A172 (cell line): ENCODE data around the gene GPR32. TPM values are rescaled to one million over a fixed set of nuclear protein-coding genes. Genes with fewer than 3 reads are reported as not detected.
A peak's percentile ranks its signal among the peaks of the same experiment; 100 is the strongest.
"Not testable (repeated sequence)": the region's sequence is repeated elsewhere in the genome, so short reads cannot be mapped to it uniquely, and the experiment has no call there.

Experiments used
- DNase-seq: peaks from one replicate; pipeline ENCODE4 v3.0.0-alpha.2; 2015; ENCODE audit warnings: low spot score
- total RNA-seq: library from RNA; depleted of rRNA; stranded (reverse); fragments of >200 nt; shearing (Covaris generic); gene quantifications from 2 replicates; pipeline ENCODE4 v1.2.3, GENCODE V29; 2014

Gene GPR32
- total RNA-seq, 1 experiment from 2014 or later = not detected

DNA sequence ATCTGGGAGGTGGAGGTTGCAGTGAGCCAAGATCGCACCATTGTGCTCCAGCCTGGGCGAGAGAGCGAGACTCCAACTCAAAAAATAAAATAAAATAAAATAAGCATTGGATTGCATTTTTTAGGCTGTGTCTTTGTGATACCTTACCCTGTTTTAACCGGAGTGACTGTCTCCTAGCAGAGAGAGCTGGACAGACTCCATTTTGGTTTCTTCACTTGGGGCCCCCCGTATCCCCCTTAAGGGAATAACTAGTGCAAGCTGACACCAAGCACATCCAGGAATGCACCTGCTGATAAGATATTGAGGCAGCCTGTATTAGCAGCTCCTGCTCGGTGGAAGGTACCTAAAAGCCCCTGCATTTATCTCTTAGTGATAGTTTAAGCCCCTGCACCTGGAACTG lies 20.8 kb upstream of the GPR32 start:
- no peak for DNase-seq

DNA sequence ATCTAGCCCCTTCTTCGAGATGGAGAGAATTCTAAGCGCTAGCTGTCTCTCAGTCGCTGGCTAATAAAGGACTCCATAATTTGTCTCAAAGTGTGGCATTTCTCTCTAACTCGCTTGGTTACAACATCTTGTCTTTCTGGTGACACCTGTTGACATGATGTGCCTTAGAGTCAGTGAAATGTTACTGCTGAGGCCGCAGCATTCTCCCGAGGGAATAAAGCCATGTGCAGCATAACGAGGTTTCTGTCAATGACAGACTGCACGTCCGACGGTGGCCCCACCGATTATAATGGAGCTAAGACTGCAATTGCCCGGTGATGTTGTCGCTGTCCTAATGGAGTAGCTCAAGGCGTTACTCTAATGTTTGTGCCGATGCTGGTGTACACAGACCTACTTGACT lies 20.3 kb upstream of the GPR32 start:
- DNase-seq = no peak

GRCh38 chr19:50753879-50754278 lies 16.4 kb upstream of the GPR32 start:
- no peak for DNase-seq

GRCh38 chr19:50756244-50756643 lies 14.0 kb upstream of the GPR32 start:
- peak; percentile 36 for DNase-seq

- DNase-seq = not testable (repeated sequence)
These were observed 12.6 kb upstream of the GPR32 start for GRCh38 chr19:50757624-50758023.

GRCh38 chr19:50759076-50759475 lies 11.2 kb upstream of the GPR32 start:
- not testable (repeated sequence) for DNase-seq

DNA sequence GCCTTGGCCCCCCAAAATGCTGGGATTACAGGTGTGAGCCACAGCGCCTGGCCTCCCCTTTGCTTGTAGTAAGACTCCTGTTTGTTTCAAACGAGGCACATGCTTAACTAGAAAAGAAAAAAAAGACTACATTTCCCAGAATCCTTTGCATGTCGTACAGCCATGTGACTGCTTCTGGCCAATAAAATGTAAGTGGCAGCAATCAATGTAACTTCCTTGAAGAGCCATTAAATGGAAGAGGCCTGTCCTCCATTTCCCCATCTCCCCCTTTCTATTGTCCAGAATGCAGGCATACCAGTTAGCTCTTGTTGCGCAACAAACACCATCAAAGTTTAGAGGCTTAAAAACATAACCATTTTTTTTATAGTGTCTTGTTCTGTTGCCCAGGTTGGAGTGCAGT lies 10.4 kb upstream of the GPR32 start:
- peak; percentile 63 for DNase-seq

- DNase-seq = not testable (repeated sequence)
These were observed 8.8 kb upstream of the GPR32 start for GRCh38 chr19:50761501-50761900.

- DNase-seq = not testable (repeated sequence)
These were observed 6.7 kb upstream of the GPR32 start for GRCh38 chr19:50763521-50763920.

- DNase-seq = no peak
These were observed 5.9 kb upstream of the GPR32 start for GRCh38 chr19:50764409-50764808.

DNA sequence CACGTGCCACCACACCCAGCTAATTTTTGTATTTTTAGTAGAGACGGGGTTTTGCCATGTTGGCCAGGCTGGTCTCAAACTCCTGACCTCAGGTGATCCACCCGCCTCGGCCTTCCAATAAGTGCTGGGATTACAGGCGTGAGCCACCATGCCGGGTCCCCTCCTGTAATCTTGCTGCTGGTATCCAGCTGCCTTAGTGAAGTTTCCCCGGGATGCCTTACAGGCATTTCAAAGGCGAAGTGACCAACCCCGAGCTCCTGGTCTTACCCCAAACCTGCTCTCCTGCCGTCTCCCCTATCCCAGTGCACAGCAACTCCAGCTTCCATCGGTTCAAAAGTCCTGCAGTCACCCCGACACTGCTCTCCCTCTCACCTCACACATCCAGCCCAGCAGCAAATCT lies 3.5 kb upstream of the GPR32 start:
- not testable (repeated sequence) for DNase-seq

GRCh38 chr19:50767263-50767662 lies 3.0 kb upstream of the GPR32 start:
- DNase-seq = peak; percentile 60

DNA sequence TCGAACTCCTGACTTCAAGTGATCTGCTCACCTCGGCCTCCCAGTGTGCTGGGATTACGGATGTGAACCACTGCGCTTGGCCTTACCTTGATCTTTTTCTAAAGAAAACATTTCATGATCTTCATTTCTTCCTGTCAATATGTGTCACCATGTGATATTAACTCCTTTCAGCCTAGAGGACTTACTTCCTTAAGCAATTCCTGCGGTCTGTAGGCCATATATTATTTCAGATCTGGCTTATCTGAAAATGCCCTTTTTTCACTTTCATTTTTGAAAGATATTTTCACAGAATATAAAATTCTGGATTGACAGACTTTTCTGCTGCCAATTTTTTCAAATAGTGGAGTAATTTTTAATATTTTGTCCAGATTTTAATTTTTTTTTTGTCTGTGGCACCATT lies 2.0 kb upstream of the GPR32 start:
- no peak for DNase-seq

DNA sequence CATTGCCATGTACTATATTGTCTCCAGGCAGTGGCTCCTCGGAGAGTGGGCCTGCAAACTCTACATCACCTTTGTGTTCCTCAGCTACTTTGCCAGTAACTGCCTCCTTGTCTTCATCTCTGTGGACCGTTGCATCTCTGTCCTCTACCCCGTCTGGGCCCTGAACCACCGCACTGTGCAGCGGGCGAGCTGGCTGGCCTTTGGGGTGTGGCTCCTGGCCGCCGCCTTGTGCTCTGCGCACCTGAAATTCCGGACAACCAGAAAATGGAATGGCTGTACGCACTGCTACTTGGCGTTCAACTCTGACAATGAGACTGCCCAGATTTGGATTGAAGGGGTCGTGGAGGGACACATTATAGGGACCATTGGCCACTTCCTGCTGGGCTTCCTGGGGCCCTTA lies 624 bp downstream of the GPR32 start:
- DNase-seq = no peak

GRCh38 chr19:50772476-50772875 lies 2.2 kb downstream of the GPR32 start:
- peak; percentile 35 for DNase-seq

- not testable (repeated sequence) for DNase-seq
These were observed 2.6 kb downstream of the GPR32 start for GRCh38 chr19:50772912-50773311.

DNA sequence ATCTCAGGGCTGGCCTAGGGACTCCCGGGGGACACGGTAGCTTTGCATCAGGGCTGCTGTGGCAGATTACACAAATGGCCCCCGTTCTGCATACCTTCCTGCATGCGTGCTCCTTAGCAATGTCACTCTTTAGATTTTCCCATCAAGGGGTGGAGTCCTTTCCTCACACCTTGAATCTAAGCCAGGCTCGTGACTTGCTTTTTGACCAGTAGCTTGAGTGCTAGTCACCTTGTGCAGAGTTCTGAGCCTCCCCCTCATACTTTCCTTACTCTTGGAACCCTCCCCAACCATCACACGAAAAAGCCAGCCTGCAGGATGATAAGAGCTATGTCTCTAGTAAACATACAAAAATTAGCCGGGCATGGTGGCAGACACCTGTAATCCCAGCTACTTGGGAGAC lies 3.2 kb downstream of the GPR32 start:
- not testable (repeated sequence) for DNase-seq

DNA sequence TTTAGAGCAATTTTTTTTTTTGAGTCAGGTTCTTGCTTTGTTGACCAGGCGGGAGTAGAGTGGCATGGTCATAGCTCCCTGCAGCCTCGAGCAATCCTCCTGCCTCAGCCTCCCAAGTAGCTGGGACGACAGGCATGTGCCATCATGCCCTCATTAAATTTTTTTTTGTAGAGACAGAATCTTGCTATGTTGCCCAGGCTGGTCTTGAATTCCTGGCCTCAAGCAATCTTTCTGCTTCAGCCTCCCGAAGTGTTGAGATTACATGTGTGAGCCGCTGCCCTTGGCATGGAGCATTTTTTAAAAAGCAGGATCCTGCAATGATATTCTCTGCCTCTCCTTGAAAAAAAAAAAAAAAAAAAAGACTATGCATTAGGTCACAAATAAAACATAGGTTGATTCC lies 5.9 kb downstream of the GPR32 start:
- DNase-seq = no peak

DNA sequence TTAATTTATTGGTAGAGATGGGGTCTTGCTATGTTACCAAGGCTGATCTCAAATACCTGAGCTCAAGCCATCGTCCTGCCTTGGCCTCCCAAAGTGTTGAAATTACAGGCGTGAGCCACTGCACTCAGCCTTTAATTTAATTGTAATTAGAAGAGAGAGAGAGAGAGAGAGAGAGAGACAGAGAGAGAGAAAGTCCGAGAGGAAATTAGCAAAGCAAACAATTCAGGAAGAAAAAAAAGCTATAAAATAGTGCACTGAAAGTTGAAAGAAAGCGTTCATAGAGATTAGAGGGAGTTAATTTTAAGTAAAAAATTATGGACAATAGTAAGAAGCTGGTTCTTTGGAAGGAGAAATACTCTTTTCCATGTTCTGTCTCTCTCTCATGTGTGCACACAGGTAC lies 7.0 kb downstream of the GPR32 start:
- no peak for DNase-seq

GRCh38 chr19:50777830-50778303 lies 7.6 kb downstream of the GPR32 start:
- DNase-seq = no peak

DNA sequence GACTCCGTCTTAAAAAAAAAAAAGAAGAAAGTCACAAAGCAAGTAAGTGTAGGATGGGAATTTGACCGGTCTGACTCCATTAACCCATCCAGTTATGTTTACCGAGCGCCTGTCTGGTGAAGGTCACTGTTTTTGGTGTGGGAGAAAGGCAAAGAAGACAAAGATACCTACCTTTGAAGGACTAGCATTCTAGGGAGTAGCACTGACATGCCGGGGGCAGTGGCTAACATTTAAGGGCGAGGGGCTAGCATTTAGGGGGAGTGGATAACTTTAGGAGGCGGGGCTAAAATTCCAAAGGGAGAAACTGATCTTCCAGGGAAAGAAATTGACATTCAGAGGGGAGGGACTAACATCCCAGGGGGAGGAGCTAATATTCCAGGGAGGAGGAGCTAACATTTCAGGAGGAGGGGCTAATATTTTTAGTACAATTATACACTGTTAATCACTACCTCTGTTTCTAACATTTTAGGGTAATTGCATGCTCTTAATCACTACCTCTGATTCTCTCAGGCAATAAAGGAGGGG lies 8.7 kb downstream of the GPR32 start:
- no peak for DNase-seq

DNA sequence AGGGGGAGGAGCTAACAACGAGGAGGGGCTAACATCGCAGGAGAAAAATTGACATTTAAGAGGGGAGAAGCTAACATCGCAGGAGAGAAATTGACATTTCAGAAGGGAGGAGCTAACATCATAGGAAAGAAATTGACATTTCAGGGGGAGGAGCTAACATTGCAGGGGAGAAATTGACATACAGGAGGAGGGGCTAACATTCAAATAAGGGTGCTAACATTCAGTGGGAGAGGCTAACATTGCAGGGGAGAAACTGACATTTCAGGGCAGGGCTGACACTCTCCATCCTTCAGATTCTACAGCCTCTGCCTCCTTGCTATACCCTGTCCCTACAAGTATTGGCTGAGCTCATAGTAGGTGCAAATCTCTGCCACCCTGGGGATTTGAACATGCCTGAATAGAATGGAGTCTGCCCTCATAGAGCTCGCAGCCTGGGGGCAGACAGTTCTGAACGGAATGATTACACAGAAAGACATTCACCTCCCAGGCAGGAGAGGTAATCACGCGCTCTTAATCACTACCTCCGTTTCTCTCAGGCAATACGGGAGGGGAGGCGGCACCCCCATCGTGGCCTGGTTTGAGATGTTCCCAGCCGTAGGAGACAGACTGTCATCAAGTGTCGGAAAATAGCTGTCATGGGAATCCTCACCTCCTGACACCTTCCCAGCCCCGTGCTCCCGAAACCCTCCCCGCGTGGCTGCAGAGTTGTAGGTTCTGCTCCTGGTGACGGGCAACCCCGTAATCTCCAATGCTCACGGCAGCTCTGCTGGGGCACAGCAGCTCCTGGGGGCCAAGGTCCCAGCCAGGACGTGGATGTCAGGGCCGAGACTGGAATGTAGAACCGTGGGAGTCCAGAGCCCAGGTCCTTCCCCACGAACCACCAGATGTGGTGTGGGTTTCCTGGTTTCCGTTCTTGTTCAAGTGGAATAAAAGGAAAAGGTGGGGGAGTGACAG lies 9.5 kb downstream of the GPR32 start:
- DNase-seq = no peak

DNA sequence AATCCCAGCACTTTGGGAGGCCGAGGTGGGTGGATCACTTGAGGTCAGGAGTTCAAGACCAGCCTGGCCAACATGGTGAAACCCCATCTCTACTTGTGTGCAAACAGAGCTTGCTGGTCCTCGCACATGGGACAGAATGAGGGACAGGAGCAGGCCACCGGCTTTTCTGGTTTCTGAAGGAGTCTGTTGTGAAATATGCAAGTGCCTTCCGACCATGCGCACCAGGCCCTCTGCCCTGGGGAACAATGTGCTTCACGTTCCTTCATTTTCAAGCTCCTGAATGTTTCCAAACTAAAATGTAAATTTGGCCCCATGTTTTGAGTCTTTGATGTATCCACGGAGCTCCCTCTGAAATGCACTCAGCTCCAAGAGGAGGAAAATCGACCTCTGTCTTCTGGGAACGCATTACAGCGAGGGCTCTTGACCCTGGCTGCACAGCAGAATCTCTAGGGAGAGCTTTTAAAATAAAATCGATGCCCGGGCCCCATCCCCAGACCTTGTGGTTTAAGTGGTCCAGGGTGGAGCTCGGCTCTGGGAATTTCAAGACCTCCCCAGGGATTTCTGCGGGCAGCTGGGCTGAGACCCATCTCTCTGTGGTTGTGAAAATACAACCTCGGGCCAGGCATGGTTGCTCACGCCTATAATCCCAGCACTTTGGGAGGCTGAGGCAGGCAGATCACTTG lies 10.6 kb downstream of the GPR32 start:
- DNase-seq = no peak
